Right ventricle myocardium superior (tissue), 1 donor: Measurements from ENCODE around the gene TMEM222. TPM values are rescaled to one million over a fixed set of nuclear protein-coding genes. Genes with fewer than 3 reads are reported as not detected.
"Not testable (repeated sequence)": the region's sequence is repeated elsewhere in the genome, so short reads cannot be mapped to it uniquely, and the experiment has no call there.

Experiments
- ATAC-seq: fragments of 200-7000 bp; cut with Tn5 transposase; one replicate; pipeline ENCODE4 v1.9.1; 2020; ENCODE audit warnings: mild to moderate bottlenecking; ENCODE audit not compliant: poor library complexity
- DNase-seq: peaks from one replicate; pipeline ENCODE4 v3.0.0-alpha.2; 2020
- intact Hi-C: fragments of 100-400 bp; cut with DNase I; formaldehyde crosslinking; loops from one replicate; pipeline ENCODE4 v1.11.2; 2022
- total RNA-seq: library from RNA; stranded (reverse); fragmentation: NEBNext Ultra II Directional; extraction: Animal tissue kit (Norgen Biotek cat#: 25700); gene quantifications from one replicate; pipeline ENCODE4 v1.2.1, GENCODE V29; 2021
- donor health status: DM: no; HTN: yes; CAD: no; lungs with severe emphysema.

Gene TMEM222
- total RNA-seq, 1 donor from 2014 or later: 18.6 TPM

GRCh38 chr1:27384797-27385196 lies 62.8 kb downstream of the TMEM222 start:
- intact Hi-C loops, DNase-seq, ATAC-seq: not testable (repeated sequence)

Other genes with a start within 250 kb of the TMEM222 start
- gene SLC9A1, start 167.0 kb upstream of the TMEM222 start, total RNA-seq: 17.6 TPM
- gene WDTC1, start 87.5 kb upstream of the TMEM222 start, total RNA-seq: 61.1 TPM
- 0.43 TPM for gene SYTL1, start 19.9 kb downstream of the TMEM222 start, total RNA-seq
- gene MAP3K6, start 44.8 kb downstream of the TMEM222 start, total RNA-seq: 41.0 TPM
- gene FCN3, start 52.7 kb downstream of the TMEM222 start, total RNA-seq: 15.8 TPM
- not detected for gene CD164L2, start 61.2 kb downstream of the TMEM222 start, total RNA-seq
- 0.24 TPM for gene GPR3, start 70.5 kb downstream of the TMEM222 start, total RNA-seq
- gene WASF2, start 168.0 kb downstream of the TMEM222 start, total RNA-seq: 49.3 TPM